ENCODE results near the gene TMEM263.

TMEM263 gene

GRCh38 chr12:106950591-106950990, 5.1 kb upstream of the TMEM263 start:
- no peak for DNase-seq

DNA sequence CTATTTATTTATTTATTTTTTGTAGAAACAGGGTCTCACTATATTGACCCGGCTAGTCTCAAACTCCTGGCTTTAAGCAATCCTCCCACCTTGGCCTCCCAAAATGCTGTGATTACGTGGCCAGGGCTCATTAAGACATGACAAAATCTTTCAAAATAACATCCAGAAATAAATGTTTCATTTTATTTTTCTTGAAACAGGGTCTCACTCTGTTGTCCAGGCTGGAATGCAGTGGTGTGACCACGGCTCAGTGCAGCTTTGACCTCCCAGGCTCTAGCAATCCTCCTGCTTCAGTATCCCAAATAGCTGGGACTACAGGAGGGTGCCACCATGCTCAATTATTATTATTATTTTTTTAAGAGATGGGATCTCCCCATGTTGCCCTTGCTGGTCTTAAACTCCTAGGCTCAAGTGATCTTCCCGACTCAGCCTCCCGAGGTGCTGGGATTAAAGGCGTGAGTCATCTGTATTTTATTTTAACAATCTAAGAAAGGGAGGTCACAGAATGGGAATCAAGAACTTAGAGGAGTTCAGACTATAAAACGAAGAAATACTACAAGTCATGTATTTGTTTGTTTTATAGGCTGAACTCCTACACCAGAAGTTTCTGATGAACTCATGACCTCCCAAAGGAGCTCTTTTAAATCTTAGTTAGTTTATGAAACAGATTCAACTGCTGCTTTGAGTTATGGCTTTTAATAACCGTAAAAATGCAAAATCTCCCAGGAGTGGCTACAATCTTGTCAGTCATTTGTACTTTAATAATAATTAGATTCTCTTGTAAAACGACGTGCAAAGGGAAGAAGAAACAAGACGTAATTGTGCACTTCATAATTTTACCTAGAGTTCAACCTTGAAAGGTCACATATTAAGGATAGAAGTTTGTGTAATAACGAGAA, 2.1 kb upstream of the TMEM263 start:
- no peak for DNase-seq

DNA sequence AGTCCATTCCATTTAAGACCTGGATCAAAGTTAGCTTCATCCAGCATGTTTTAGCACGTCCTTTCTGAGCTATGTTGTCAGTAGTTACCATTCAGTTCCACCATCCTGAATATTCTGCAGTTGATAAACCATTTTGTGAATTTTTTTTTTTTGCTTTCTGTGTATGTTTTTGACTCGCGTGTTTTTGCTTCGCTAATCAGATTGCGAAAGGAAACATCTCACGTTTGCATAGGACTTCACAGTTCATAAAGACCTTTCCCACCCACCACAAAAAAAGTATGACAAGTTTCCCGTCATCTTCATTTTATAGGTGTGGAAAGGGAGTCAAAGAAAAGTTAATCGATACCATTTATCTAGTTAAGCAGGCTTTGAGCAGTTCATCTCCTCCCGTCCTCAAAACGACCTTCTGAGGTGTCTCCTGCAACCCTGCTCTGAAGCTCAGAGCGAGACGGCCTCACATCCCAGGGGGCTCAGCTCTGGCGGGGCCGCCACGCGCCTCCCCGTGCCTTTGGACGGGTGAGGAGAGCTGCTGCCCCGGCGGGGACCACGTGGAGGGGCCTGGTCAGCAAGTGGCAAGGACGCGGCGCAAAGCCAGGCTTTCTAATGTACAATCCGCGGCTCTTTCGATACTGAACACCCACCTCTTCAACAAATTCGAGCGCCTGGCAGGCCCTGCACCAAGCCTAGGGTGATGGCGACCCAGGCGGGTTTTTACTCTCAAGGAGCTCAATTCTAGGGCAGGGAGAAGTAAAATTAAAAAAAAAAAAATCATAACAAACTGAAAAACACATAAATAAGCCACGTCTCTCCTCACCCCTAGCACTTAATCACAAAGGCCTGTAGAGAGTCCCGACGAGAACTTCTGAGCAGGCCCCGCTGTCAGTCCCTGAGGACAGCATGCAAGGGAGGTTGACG, 988 bp upstream of the TMEM263 start:
- DNase-seq: peak in 1 of 2 experiments; percentile 8

- no peak for DNase-seq
Measured at GRCh38 chr12:106956048-106956578, 406 bp downstream of the TMEM263 start.

GRCh38 chr12:106957583-106957982, 1.9 kb downstream of the TMEM263 start:
- DNase-seq: no peak

DNA sequence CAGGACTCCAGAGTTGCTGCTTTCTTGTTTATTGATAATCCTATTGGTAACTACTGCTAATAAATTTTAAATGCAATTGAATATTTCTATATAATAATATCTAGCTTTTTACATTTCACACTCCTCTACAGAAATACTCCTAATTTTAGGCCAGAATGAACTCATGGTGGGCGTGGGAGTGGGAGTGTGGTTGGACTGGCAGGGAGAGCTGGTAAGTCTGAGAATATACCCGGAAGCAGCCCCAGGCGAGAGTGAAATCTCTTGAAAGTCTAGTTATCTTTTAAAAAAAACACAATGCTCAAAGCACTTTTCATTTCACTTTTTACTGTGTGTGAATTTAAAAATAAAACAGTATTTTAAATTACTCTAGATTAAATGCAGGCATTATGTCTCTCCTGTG, 4.7 kb downstream of the TMEM263 start:
- no peak for DNase-seq

DNA sequence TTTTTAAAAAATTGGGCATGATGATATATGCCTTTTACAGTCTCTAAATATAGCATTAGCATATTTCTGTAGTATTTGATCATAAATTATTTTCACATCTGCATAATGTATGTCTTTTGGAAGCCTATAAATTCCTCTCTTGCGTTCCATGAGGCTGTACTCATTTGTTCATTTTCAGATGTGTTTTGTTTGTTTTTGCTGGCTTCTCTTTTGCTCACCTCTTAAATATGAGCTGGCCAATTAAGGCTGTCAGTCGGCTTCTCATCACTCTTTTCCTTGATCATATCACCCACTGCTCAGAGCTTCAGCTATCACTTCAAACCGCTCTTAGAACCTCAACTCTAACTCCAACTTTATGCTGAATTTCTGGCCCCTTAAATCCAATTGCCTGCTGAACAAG, 6.6 kb downstream of the TMEM263 start:
- no peak for DNase-seq

DNA sequence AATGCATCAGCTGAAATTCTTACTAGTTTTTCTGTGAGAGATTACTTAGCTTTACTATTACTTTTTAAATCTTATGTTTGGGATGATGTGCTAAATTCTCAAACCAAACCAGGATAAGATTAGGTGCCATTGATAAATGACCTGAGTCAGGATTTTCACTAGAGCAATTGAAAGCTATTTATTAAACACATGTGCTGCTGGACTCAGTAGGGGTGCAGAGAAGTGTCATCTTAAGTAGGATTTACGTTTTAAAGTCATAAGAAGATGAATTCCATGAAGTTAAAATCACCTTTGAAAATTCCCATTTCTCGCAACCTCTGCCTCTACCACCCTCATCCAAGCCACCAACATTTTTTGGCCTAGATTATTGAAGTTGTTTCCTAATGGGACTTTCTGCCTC, 8.8 kb downstream of the TMEM263 start:
- DNase-seq: no peak

DNA sequence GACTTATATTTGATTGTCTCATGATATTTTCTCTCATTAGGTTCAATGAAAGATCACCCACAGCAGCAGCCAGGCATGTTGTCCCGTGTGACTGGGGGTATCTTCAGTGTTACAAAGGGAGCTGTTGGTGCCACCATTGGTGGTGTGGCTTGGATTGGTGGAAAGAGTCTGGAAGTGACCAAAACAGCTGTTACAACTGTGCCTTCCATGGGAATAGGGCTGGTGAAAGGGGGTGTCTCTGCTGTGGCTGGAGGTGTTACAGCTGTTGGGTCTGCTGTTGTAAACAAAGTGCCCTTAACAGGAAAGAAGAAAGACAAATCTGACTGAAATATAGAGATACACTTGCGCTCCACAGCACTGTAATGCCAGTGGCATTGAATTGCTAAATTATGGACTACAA, 15.4 kb downstream of the TMEM263 start:
- no peak for DNase-seq

DNA sequence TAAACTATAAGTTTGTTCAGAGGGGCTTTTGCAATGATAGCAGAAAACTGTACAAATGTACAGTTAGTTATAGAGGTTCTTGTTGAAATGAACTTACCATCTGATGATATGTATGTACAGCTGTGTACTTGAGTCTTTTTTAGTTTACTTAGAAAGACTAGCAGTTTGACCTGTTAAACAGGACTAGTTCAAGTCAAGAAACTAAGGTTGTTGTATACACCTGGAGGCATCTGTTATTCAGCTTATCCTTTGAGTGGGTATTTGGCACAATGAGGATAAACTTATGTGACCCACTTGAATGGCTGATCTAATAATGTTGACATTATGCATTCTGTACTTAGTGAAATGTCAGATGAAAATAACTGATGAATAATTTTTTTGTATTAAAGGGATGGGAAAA, 17.8 kb downstream of the TMEM263 start:
- no peak for DNase-seq

DNA sequence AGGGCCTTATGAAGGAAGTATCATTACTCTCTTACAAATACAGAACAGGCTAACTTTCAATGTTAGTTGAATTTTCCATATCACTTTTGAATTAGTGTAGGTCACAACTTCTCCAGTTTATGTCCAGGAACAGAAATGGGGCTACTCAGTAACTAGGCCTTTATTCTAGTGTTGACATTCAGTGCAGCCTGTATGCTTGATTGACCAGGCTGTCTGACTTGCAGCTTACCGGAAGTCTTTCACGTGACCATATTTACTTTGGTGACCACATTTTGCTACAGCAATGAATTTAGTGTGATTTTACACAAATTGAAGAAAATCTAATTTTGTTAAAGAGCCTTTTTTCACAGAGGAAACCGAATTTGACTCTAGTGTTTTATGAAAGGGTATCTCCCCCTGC, 18.8 kb downstream of the TMEM263 start:
- DNase-seq: peak; percentile 4 to 8

- DNase-seq: no peak
Measured at GRCh38 chr12:106975098-106975497, 19.4 kb downstream of the TMEM263 start.

GRCh38 chr12:106975993-106976658, 20.4 kb downstream of the TMEM263 start:
- DNase-seq: no peak

DNA sequence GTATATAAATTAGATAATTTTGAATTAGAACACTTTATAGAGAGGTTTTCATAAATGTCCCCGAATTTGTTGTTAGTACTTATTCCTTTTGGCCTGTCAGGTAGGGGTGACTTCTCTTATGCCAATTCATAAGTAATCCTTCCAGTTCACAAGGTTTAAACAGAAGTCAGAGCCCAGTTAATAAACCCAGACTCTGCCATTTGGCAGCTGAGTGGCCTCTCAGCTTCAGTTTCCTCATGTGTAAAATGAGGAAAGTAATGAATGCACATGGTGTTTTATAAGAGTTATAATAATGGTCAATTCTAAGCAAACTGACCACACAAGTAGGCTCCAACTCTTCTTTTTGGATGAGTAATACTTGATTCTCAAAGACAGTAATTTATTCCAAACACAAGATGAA, 21.0 kb downstream of the TMEM263 start:
- no peak for DNase-seq

DNA sequence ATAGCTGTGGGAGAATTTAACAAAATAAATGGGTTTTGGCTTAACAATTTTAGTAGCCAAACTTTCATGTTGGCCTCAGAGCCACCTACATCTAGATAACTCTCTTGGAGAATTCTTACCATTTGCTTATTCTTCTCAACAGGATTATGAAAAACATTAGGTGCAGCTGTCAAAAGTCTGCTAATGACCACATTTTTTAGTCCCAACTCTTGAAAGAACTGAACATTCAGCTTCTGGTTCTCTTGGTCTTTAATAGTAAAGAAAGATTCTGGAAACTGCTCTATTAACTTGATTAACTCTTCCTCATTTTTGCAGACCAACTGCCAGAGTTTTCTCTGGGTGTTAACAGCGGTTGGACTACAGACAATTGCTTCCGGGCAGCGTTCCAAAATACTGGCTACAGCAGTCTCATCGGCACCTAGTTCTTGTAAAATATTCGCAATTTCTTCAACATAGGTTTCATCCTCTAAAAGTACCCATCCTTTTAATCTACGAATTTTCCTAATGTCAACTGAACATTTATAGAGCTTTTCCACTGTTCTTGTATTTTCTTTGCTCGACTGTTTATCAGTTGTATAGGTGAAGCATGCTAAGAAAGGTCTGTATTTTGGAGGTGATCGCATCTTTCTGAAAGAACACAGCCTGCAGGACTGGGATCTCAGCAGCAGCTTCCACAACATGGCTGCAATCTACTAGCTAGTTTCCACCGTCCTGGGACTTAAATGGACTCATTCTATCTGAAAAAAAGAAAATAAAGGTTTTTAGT, 22.5 kb downstream of the TMEM263 start:
- no peak for DNase-seq

DNA sequence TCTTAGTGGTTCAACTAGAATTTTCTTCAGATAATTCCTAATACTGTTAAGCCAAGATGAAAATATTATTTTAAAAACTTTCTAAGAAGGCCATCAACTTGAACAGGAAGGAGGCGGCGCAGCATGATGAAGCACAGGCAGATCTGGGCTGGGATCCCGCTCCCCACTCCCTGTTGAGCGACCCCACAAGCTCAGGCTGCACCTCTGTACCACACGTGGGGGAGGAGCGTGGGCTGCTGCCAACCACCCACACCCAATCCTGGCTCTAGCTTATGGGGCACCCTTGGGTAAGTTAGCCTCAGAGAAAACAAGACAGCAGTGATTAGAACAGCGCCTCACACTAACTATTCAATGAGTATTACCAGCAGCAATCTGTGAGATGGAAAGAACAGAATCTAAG, 25.2 kb downstream of the TMEM263 start:
- DNase-seq: no peak

DNA sequence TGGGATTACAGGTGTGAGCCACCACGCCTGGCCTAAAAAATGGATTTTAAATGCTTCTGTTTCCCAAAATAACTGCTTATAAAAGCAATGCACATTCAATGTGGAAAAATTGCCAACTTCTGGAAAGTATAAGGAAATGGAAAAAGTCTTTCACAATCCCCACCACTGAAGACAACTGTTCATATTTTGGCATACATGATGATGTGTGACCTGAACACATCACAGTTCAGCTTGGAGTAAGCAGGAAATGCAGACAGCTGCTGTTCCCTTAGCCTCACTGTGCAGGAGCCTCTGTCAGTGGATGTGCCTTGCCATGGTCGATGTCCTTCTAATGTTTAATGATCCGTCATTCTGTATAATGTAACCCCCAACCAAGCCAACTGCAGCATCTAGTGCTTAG, 26.1 kb downstream of the TMEM263 start:
- DNase-seq: no peak

DNA sequence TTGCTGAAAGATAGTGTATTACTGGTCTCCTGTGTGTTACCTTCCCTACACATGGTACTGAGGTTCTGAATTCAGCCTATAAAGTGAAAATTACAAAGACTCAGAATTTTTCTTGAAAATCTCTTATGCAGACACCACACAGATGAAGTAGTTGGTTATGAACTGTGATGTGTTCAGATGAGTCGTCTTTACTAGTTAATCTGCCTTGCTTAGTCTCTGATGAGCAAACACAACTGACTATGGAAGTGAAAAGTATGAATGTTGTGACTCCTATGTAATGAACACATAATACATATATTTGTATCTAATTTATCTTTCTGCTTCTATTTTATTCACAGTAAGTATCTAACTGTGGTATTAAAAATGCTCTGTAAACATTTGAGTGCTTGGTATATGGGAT, 26.5 kb downstream of the TMEM263 start:
- no peak for DNase-seq

DNA sequence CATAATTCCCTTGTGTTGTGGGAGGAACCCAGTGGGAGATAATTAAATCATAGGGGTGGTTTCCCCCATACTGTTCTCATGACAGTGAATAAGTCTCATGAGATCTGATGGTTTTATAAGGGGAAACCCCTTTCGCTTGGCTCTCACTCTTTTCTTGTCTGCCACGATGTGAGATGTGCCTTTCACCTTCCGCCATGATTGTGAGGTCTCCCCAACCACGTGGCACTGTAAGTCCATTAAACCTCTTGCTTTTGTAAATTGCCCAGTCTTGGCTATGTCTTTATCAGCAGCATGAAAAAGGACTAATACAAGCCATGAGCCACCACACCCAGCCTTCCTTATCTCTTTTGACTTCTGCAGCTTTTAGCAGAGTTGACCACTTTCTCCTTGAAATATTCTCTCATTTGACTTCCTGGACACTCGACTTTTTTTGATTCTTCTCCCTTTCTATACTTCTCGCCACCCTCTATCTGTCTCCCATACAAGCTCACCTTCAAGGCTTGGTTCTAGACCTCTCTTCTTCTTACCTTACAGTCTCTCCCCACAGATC, 29.0 kb downstream of the TMEM263 start:
- DNase-seq: no peak

DNA sequence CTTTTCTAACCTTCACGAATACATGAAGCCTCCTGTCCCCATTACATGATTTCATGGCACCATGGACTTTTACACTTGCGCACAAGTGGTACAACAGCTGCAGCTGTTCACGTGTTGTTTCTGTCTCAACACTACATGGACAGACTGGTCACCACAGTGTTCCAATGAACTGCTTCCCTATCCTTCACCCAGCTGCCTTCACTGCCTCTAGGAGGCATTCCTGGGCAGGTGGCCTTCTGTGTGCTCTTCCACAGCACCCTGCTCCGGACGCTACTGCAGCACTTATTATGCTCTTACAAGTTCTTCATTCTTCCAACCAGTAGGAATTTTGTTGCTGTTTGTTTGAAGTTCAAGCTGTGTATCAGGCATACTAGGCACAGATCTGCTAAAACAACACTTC, 29.8 kb downstream of the TMEM263 start:
- DNase-seq: no peak

DNA sequence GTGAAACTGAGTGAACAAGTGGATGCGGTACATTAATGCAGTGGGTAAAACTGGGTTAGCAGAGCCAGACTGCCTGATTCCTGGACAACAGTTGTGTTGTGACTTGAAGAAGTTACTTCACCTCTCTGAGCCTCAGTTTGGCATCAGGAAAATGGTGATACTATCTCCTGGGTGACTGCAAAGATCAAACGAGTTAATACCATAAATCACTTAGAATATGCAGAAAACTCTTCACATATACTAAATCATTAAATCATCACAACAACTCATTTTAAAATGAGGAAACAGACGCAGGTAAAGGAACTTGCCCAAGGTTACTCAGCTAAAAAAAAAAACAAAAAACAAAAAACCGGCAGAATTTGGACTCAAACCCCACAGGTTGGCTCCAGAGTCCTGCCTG, 30.4 kb downstream of the TMEM263 start:
- no peak for DNase-seq

Data from NCI-H526 (cell line).